H1 (cell line): ENCODE measurements around the gene HES4. TPM values are rescaled to one million over a fixed set of nuclear protein-coding genes. Genes with fewer than 3 reads are reported as not detected.

Experiments used
- POLR2AphosphoS5 ChIP-seq: IDR thresholded peaks from 2 replicates; pipeline ENCODE4 v1.6.1; 2011; ENCODE audit warnings: low read depth, low read length
- POU5F1 ChIP-seq: IDR thresholded peaks from 2 replicates; pipeline ENCODE4 v1.6.1; 2011; ENCODE audit warnings: low read depth, mild to moderate bottlenecking, low read length, moderate library complexity
- TEAD4 ChIP-seq: IDR thresholded peaks from 2 replicates; pipeline ENCODE4 v1.6.1; 2012; ENCODE audit warnings: low read depth, low read length, inconsistent platforms, mixed read lengths
- polyA plus RNA-seq, 7 experiments: library from polyadenylated mRNA; depleted of rRNA in 3 of 7; stranded (reverse) in 5 of 7; unstranded in 2 of 7; fragments of >200 nt in 5 of 7; fragments of 200-250 nt in 2 of 7; gene quantifications; 1 replicate in 5 of 7; 2 replicates in 1 of 7; 4 replicates in 1 of 7; pipeline versions ENCODE4 v1.2.1 to v1.2.3, GENCODE V29; 2011 to 2013; ENCODE audit warnings: missing spikeins in 2 of 7, mixed read lengths in 2 of 7
- total RNA-seq: library from RNA; stranded (reverse); fragmentation: NEBNext Ultra II Directional; extraction: Animal tissue kit (Norgen Biotek cat#: 25700); gene quantifications from 2 replicates; pipeline ENCODE4 v1.2.1, GENCODE V29; 2021
- TF ChIP-seq, protein P1 (sequence below): IDR thresholded peaks from 2 replicates; pipeline ENCODE4 v1.6.1; 2012; ENCODE audit warnings: inconsistent platforms

HES4 gene
- total and polyA plus RNA-seq, 2 of the 8 experiments (the other 6 are each of a cell fraction or from before 2014, with no cell fraction given), result 2.8 to 3.5 TPM

DNA sequence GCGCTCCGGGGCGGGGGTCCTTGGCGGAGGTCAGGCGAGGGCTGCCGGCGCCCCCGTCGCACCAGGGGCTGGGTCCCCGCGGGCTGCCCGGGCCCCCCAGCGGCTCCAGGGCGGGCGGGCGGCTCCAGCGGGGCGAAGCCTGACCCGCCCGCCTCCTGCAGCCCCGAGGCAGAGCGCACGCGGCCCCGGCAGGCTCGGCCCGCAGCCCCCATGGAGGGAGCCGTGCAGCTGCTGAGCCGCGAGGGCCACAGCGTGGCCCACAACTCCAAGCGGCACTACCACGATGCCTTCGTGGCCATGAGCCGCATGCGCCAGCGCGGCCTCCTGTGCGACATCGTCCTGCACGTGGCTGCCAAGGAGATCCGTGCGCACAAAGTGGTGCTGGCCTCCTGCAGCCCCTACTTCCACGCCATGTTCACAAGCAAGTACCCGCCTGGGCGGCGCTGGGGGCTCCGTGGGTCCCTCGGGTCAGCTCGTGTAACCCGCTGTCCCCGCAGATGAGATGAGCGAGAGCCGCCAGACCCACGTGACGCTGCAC lies 38.7 kb downstream of the HES4 start (continued):
- no peak for TF ChIP-seq POU5F1
- TF ChIP-seq, protein P1, sequence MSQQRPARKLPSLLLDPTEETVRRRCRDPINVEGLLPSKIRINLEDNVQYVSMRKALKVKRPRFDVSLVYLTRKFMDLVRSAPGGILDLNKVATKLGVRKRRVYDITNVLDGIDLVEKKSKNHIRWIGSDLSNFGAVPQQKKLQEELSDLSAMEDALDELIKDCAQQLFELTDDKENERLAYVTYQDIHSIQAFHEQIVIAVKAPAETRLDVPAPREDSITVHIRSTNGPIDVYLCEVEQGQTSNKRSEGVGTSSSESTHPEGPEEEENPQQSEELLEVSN, result peak; percentile 95
- no peak for TF ChIP-seq TEAD4
- no peak for TF ChIP-seq POLR2AphosphoS5
